GM12878 (cell line): ENCODE data around the gene TOP3A. TPM values are rescaled to one million over a fixed set of nuclear protein-coding genes. Genes with fewer than 3 reads are reported as not detected.

Experiments used
- ATAC-seq: fragments of 200-7000 bp; cut with Tn5 transposase; 3 replicates; pipeline ENCODE4 v1.9.1; 2020; ENCODE audit warnings: mild to moderate bottlenecking, moderate library complexity
- BruUV-seq: library from RNA; stranded (reverse); fragments of 400-500 nt; replicated peaks from 2 replicates; lab custom pipeline; 2021; lab: Mats Ljungman, UMichigan
- CTCF ChIA-PET: fragments of 300-600 bp; sonication (Branson Sonifier 250); formaldehyde crosslinking; extraction: SDS; loops from one replicate; lab custom pipeline; 2021; ENCODE audit warnings: inconsistent platforms; lab: Yijun Ruan, JAX
- POLR2A ChIA-PET: fragments of 350-600 bp; formaldehyde crosslinking; extraction: SDS; loops from one replicate; lab custom pipeline; 2021; ENCODE audit warnings: inconsistent platforms; lab: Charles Lee
- RAD21 ChIA-PET: fragments of 300-600 bp; sonication (Branson Sonifier 250); formaldehyde crosslinking; loops from one replicate; lab custom pipeline; 2023; ENCODE audit warnings: antibody characterized with exemption; ENCODE audit not compliant: unreplicated experiment; lab: Charles Lee
- SMC1A ChIA-PET: fragments of 300-600 bp; sonication (Branson Sonifier 250); formaldehyde crosslinking; loops from one replicate; lab custom pipeline; 2023; ENCODE audit not compliant: unreplicated experiment, uncharacterized antibody; lab: Charles Lee
- DNase-seq: peaks from one replicate; pipeline ENCODE4 v3.0.0-alpha.2; 2011; ENCODE audit warnings: low read depth, low spot score
- FAIRE-seq: peaks from 3 replicates; lab custom pipeline; 2011; peaks lifted over from hg19 to GRCh38; lab: Jason Lieb, UNC
- H2AFZ ChIP-seq: 2 replicates; pipeline ENCODE4 v1.6.0; 2011; ENCODE audit warnings: low read depth, low read length, control low read depth; ENCODE audit not compliant: control insufficient read depth
- H3K27ac ChIP-seq: 2 replicates; pipeline ENCODE4 v1.5.1; 2011; ENCODE audit warnings: control low read depth; ENCODE audit not compliant: control insufficient read depth, insufficient read depth
- H3K27me3 ChIP-seq, 2 experiments: replicated peaks in 1 of 2; 2 replicates each; pipeline versions ENCODE4 v1.6.0 to v1.6.1; 2011; ENCODE audit warnings: low read length in 1 of 2; ENCODE audit not compliant: control insufficient read depth in 2 of 2, insufficient read depth in 2 of 2
- H3K36me3 ChIP-seq, 2 experiments: 2 replicates each; pipeline ENCODE4 v1.5.1; 2011; ENCODE audit warnings: low read length in 1 of 2; ENCODE audit not compliant: control insufficient read depth in 2 of 2, insufficient read depth in 2 of 2
- H3K4me1 ChIP-seq: 2 replicates; pipeline ENCODE4 v1.6.1; 2011; ENCODE audit warnings: mild to moderate bottlenecking, low read length, moderate library complexity, mixed read lengths; ENCODE audit not compliant: control insufficient read depth, insufficient read depth
- H3K4me2 ChIP-seq: 2 replicates; pipeline ENCODE4 v1.6.0; 2011; ENCODE audit warnings: control low read depth; ENCODE audit not compliant: control insufficient read depth, insufficient read depth
- H3K4me3 ChIP-seq: fragments of 200-600 bp; sonication (generic); 2 replicates; pipeline ENCODE4 v1.5.1; 2016
- H3K79me2 ChIP-seq: 2 replicates; pipeline ENCODE4 v1.6.0; 2011; ENCODE audit warnings: low read length; ENCODE audit not compliant: control insufficient read depth, insufficient read depth
- H3K9ac ChIP-seq: 2 replicates; pipeline ENCODE4 v1.8.0; 2011; ENCODE audit warnings: low read length, control low read depth, mixed read lengths; ENCODE audit not compliant: control insufficient read depth, insufficient read depth
- H3K9me3 ChIP-seq: replicated peaks from 3 replicates; pipeline ENCODE4 v1.5.1; 2011; ENCODE audit warnings: mild to moderate bottlenecking, low read length; ENCODE audit not compliant: control insufficient read depth, insufficient read depth
- H4K20me1 ChIP-seq: 2 replicates; pipeline ENCODE4 v1.6.0; 2011; ENCODE audit not compliant: control insufficient read depth, insufficient read depth
- CBX3 ChIP-seq: fragments of 200-600 bp; sonication (generic); IDR thresholded peaks from 2 replicates; pipeline ENCODE4 v1.6.1; 2016; ENCODE audit warnings: low read depth, borderline replicate concordance
- CREB1 ChIP-seq: IDR thresholded peaks from 2 replicates; pipeline ENCODE4 v1.6.1; 2012; ENCODE audit warnings: low read depth, mild to moderate bottlenecking, inconsistent platforms
- DPF2 ChIP-seq: fragments of 450-650 bp; IDR thresholded peaks from 2 replicates; pipeline ENCODE4 v1.6.1; 2017; ENCODE audit warnings: mild to moderate bottlenecking
- EZH2 ChIP-seq: IDR thresholded peaks from 2 replicates; pipeline ENCODE4 v1.6.1; 2012; ENCODE audit warnings: low read depth, mild to moderate bottlenecking, control low read depth, inconsistent platforms, low read length, borderline replicate concordance; ENCODE audit not compliant: control insufficient read depth
- FOXM1 ChIP-seq: IDR thresholded peaks from 2 replicates; pipeline ENCODE4 v1.6.1; 2012; ENCODE audit warnings: low read depth, mild to moderate bottlenecking, inconsistent platforms, low read length, moderate library complexity
- HDAC2 ChIP-seq: fragments of 200-600 bp; sonication (generic); IDR thresholded peaks from 2 replicates; pipeline ENCODE4 v1.6.1; 2017
- JUNB ChIP-seq: IDR thresholded peaks from 2 replicates; pipeline ENCODE4 v1.6.1; 2016; ENCODE audit warnings: antibody characterized with exemption, mild to moderate bottlenecking
- MXI1 ChIP-seq: fragments of 150-350 bp; IDR thresholded peaks from 2 replicates; pipeline ENCODE4 v1.6.1; 2011; ENCODE audit warnings: low read depth, mild to moderate bottlenecking, inconsistent platforms, low read length, improper control_type of control experiment
- MYC ChIP-seq: IDR thresholded peaks from 2 replicates; pipeline ENCODE4 v1.6.1; 2011; ENCODE audit warnings: mild to moderate bottlenecking, low read length, moderate library complexity, inconsistent platforms; ENCODE audit not compliant: insufficient read depth, insufficient replicate concordance, insufficient read length, severe bottlenecking
- SIN3A ChIP-seq: IDR thresholded peaks from 2 replicates; pipeline ENCODE4 v1.6.1; 2012; ENCODE audit warnings: low read depth, low read length, improper control_type of control experiment
- TCF3 ChIP-seq: IDR thresholded peaks from 2 replicates; pipeline ENCODE4 v1.6.1; 2012; ENCODE audit warnings: low read depth, mild to moderate bottlenecking, low read length, borderline replicate concordance; ENCODE audit not compliant: insufficient read depth
- YBX1 ChIP-seq: fragments of 450-650 bp; IDR thresholded peaks from 2 replicates; pipeline ENCODE4 v1.6.1; 2016; ENCODE audit warnings: antibody characterized with exemption
- ZSCAN29 ChIP-seq: fragments of 450-650 bp; IDR thresholded peaks from 2 replicates; pipeline ENCODE4 v1.6.1; 2017; ENCODE audit warnings: mild to moderate bottlenecking, moderate library complexity
- WGBS: methylation state at CpG from one replicate; pipeline ENCODE4 v1.1.6; 2016; ENCODE audit warnings: low lambda C conversion rate; ENCODE audit not compliant: insufficient replicate concordance, insufficient coverage; ENCODE audit errors: missing lambda C conversion rate; 5-methylcytosine and 5-hydroxymethylcytosine counted together
- in situ Hi-C: fragments of 300-500 bp; cut with MboI; formaldehyde crosslinking; loops from 9 replicates; pipeline ENCODE4 v1.14.3; 2018; ENCODE audit warnings: mixed read lengths
- intact Hi-C: fragments of 100-400 bp; cut with micrococcal nuclease; formaldehyde crosslinking; loops from one replicate; pipeline ENCODE4 v1.14.2; 2022; ENCODE audit not compliant: unreplicated experiment
- polyA plus RNA-seq, 11 experiments: library from polyadenylated mRNA; depleted of rRNA in 4 of 11; unstranded in 6 of 11; stranded (reverse) in 5 of 11; fragments of >200 nt; fragmentation: Nextera tagmentation in 4 of 11; fragmentation: Illumina TruSeq in 1 of 11; extraction: Ambion mirVana in 4 of 11; extraction: Trizol in 1 of 11; gene quantifications; 1 replicate in 1 of 11; 2 replicates in 10 of 11; pipeline versions ENCODE4 v1.2.1 to v1.2.3, GENCODE V29; 2011 to 2016; ENCODE audit warnings: inconsistent platforms in 2 of 11, missing spikeins in 2 of 11, low read depth in 1 of 11
- total RNA-seq, 4 experiments: library from RNA; depleted of rRNA in 3 of 4; stranded (reverse); fragments of >200 nt in 3 of 4; fragmentation: Illumina TruSeq in 1 of 4; extraction: Trizol in 1 of 4; gene quantifications; 2 replicates each; pipeline versions ENCODE4 v1.2.1 to v1.2.3, GENCODE V29; 2013 to 2021
- TF ChIP-seq, protein P1 (sequence below): fragments of 450-650 bp; IDR thresholded peaks from 2 replicates; pipeline ENCODE4 v1.6.1; 2018; ENCODE audit warnings: mild to moderate bottlenecking, low read depth, moderate library complexity; ENCODE audit not compliant: partially characterized antibody
- TF ChIP-seq, protein P2 (sequence below): IDR thresholded peaks from 2 replicates; pipeline ENCODE4 v1.6.1; 2012; ENCODE audit warnings: mild to moderate bottlenecking, low read depth, low read length

Gene TOP3A
- total and polyA plus RNA-seq, 10 of the 15 experiments (the other 5 are each of a cell fraction or from before 2014, with no cell fraction given), result 4.2 to 51.9 (median 31.8) TPM

DNA sequence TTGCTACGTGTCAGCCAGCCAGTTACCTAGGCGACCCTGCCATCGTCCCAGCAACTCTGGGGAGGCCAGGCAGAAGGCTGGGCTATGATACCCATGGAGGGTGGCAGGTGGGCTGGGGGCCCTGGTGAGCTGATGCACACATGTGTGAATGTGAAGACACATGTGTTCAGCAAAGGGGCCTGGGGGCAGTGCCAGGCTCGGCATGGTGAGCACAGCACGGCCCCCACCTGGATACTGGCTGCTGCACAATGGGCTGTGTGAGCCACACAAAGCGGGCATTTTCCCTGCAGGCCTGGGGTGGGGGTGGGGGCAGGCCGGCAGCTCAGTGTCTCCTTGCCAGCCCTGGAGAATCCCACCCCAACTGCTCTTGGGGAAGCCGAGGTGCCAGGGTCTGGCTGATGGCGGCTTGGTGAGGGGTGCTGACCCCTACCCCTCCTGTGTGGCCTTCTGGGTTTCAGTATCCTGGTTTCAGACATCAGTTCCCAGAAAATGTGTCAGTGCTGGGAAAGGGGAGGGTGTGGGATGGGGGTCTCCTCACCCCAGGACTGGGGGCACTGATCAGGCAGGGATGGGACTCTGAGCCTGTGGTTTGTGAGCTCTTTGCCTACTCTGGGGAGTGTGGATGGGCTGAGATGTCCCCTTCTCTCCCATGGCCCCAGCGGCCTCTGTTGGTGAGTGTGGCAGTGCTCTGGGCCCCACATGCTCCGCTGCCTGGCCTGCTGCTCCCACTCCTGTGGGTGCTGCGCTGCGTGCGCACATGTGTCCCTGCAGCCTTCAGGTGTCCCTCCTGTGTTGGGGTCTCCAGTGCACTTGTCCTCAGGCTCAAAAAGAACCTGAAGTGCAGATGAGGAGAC is 84.3 kb downstream of the TOP3A start (continued):
- TF ChIP-seq MYC, result no peak
- no peak for TF ChIP-seq MXI1
- TF ChIP-seq YBX1, result no peak

DNA sequence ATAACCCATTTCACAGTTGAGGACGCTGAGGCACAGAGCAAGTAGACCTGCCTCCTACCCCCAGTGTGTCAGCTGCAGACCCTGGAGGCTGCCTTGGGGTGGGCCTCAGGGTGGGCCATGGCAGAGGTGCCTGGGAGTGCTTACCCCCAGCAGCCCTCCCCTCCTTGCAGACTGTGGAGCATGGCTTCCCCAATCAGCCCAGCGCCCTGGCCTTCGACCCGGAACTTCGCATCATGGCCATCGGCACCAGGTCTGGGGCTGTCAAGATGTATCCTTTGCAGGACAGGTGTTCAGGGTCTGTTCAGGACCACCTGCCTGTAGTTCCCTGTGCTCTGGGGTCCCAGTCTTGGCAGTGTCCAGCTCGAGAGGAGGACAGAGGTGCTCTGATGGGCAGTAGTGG is 85.0 kb downstream of the TOP3A start:
- in situ Hi-C loops, result no loop called here
- Histone ChIP-seq H3K4me2 (no peak overlapping the region), H2AFZ (no peak overlapping the region), H3K4me3 (no peak overlapping the region), H3K36me3 (no peaks in the 10 kb centered on the region), H3K4me1 (no peaks in the 10 kb centered on the region), H3K9me3 (no peaks in the 10 kb centered on the region), H3K9ac (no peak overlapping the region), H3K27ac (no peak overlapping the region), H3K79me2 (no peaks in the 10 kb centered on the region), H4K20me1 (no peaks in the 10 kb centered on the region), H3K27me3 (no peaks in the 10 kb centered on the region)
- FAIRE-seq (no peak), DNase-seq (no peak), ATAC-seq (no peak)
- 78% methylated on average over 7 of the region's 7 CpGs for whole genome bisulfite sequencing
- ChIA-PET CTCF (no interaction called here), POLR2A (no interaction called here), RAD21 (no interaction called here), SMC1A (no interaction called here)
- intact Hi-C loops, result loop anchor here (5.0 kb wide), 1 partner anchor 47 kb away; the partner anchor contains the start of gene ALKBH5
- no TSS peak for BruUV-seq
- no peak for TF ChIP-seq JUNB
- TF ChIP-seq, protein P1, sequence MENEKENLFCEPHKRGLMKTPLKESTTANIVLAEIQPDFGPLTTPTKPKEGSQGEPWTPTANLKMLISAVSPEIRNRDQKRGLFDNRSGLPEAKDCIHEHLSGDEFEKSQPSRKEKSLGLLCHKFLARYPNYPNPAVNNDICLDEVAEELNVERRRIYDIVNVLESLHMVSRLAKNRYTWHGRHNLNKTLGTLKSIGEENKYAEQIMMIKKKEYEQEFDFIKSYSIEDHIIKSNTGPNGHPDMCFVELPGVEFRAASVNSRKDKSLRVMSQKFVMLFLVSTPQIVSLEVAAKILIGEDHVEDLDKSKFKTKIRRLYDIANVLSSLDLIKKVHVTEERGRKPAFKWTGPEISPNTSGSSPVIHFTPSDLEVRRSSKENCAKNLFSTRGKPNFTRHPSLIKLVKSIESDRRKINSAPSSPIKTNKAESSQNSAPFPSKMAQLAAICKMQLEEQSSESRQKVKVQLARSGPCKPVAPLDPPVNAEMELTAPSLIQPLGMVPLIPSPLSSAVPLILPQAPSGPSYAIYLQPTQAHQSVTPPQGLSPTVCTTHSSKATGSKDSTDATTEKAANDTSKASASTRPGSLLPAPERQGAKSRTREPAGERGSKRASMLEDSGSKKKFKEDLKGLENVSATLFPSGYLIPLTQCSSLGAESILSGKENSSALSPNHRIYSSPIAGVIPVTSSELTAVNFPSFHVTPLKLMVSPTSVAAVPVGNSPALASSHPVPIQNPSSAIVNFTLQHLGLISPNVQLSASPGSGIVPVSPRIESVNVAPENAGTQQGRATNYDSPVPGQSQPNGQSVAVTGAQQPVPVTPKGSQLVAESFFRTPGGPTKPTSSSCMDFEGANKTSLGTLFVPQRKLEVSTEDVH, result no peak
- TF ChIP-seq CREB1, result no peak
- TF ChIP-seq, protein P2, sequence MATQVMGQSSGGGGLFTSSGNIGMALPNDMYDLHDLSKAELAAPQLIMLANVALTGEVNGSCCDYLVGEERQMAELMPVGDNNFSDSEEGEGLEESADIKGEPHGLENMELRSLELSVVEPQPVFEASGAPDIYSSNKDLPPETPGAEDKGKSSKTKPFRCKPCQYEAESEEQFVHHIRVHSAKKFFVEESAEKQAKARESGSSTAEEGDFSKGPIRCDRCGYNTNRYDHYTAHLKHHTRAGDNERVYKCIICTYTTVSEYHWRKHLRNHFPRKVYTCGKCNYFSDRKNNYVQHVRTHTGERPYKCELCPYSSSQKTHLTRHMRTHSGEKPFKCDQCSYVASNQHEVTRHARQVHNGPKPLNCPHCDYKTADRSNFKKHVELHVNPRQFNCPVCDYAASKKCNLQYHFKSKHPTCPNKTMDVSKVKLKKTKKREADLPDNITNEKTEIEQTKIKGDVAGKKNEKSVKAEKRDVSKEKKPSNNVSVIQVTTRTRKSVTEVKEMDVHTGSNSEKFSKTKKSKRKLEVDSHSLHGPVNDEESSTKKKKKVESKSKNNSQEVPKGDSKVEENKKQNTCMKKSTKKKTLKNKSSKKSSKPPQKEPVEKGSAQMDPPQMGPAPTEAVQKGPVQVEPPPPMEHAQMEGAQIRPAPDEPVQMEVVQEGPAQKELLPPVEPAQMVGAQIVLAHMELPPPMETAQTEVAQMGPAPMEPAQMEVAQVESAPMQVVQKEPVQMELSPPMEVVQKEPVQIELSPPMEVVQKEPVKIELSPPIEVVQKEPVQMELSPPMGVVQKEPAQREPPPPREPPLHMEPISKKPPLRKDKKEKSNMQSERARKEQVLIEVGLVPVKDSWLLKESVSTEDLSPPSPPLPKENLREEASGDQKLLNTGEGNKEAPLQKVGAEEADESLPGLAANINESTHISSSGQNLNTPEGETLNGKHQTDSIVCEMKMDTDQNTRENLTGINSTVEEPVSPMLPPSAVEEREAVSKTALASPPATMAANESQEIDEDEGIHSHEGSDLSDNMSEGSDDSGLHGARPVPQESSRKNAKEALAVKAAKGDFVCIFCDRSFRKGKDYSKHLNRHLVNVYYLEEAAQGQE, result no peak
- no peak for TF ChIP-seq HDAC2
- no peak for TF ChIP-seq DPF2
- no peak for TF ChIP-seq ZSCAN29
- no peak for TF ChIP-seq EZH2
- TF ChIP-seq FOXM1, result no peak
- TF ChIP-seq SIN3A, result no peak
- no peak for TF ChIP-seq TCF3
- no peak for TF ChIP-seq CBX3
